Activated CD4-positive, alpha-beta memory T cell treated with anti-CD3 and anti-CD28 coated beads for 36 hours (primary cell): Measurements from ENCODE around the gene JAKMIP1. TPM values are rescaled to one million over a fixed set of nuclear protein-coding genes. Genes with fewer than 3 reads are reported as not detected.

ENCODE experiments used
- CTCF ChIA-PET: fragments of 350-600 bp; sonication (Branson Sonifier 250); formaldehyde crosslinking; loops from one replicate; lab custom pipeline; 2021; ENCODE audit warnings: antibody characterized with exemption, inconsistent platforms; lab: Charles Lee
- POLR2A ChIA-PET: fragments of 350-600 bp; sonication (Branson Sonifier 250); formaldehyde crosslinking; loops from one replicate; lab custom pipeline; 2021; ENCODE audit warnings: antibody characterized with exemption; lab: Charles Lee
- DNase-seq: peaks from one replicate; pipeline ENCODE4 v3.0.0-alpha.2; 2020
- H3K27ac Mint-ChIP-seq: one replicate; pipeline ENCODE4 v1.8.0; 2021; ENCODE audit warnings: mixed read lengths
- H3K27me3 Mint-ChIP-seq: one replicate; pipeline ENCODE4 v1.8.0; 2021; ENCODE audit warnings: mixed read lengths
- H3K36me3 Mint-ChIP-seq: one replicate; pipeline ENCODE4 v1.8.0; 2021; ENCODE audit warnings: mixed read lengths
- H3K4me1 Mint-ChIP-seq: one replicate; pipeline ENCODE4 v1.8.0; 2021; ENCODE audit warnings: low read depth, mixed read lengths
- H3K4me3 Mint-ChIP-seq: one replicate; pipeline ENCODE4 v1.8.0; 2021; ENCODE audit warnings: mild to moderate bottlenecking, mixed read lengths
- H3K9me3 Mint-ChIP-seq: one replicate; pipeline ENCODE4 v1.8.0; 2021; ENCODE audit warnings: mixed read lengths
- intact Hi-C: fragments of 100-400 bp; cut with micrococcal nuclease; formaldehyde crosslinking; loops from one replicate; pipeline ENCODE4 v1.15.1; 2023
- total RNA-seq, 2 experiments: library from RNA; stranded (reverse); gene quantifications; one replicate each; pipeline ENCODE4 v1.2.3, GENCODE V29; 2021

The JAKMIP1 gene
- total RNA-seq, 2 experiments from 2014 or later = 17.7 to 18.1 TPM

DNA sequence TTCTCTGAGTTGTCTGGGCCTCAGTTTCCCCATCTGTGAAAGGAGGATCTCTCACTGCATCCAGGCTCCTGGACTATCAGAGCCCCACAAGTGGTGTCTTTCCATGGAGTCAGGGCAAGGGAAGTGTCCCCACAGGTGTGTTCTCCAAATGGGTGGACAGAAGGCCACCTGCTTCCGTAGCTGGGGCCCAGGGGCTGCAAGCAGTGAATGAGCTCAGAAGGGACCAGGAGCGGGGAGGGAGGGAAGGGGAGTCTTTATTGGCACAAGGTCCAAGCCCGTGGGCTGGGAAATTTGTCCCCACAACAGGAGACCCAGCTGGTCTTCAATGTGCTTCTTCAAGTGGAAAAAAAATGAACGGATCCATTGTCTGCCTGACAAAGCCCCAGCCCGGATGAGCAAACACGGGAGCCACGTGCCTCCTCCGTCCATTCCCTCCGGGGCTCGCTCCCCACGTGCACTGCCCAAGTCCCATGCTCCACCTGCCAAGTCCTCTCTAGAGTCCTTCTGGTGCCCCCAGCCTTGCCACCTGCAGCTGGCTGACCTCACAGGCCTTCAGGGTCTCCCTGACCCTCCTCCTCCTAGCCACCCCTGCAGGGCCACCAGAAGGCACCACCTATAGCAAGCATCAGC is 72.0 kb downstream of the JAKMIP1 start:
- intact Hi-C loops = no loop called here
- POLR2A ChIA-PET = no interaction called here
- no peak for DNase-seq
- H3K36me3 Mint-ChIP-seq = no peaks in the 10 kb centered on the region
- no peaks in the 10 kb centered on the region for H3K4me1 Mint-ChIP-seq
- H3K27ac Mint-ChIP-seq = no peak overlapping the region
- CTCF ChIA-PET = no interaction called here
- H3K4me3 Mint-ChIP-seq = no peak overlapping the region
- no peaks in the 10 kb centered on the region for H3K27me3 Mint-ChIP-seq
- H3K9me3 Mint-ChIP-seq = no peaks in the 10 kb centered on the region

- H3K9me3 Mint-ChIP-seq = no peaks in the 10 kb centered on the region
- no peak overlapping the region for H3K4me3 Mint-ChIP-seq
- ChIA-PET CTCF (no interaction called here), POLR2A (no interaction called here)
- H3K4me1 Mint-ChIP-seq = no peaks in the 10 kb centered on the region
- DNase-seq = no peak
- no peaks in the 10 kb centered on the region for H3K27me3 Mint-ChIP-seq
- no peak overlapping the region for H3K27ac Mint-ChIP-seq
- intact Hi-C loops = no loop called here
- no peaks in the 10 kb centered on the region for H3K36me3 Mint-ChIP-seq
Observed at GRCh38 chr4:6126971-6127745, 73.2 kb downstream of the JAKMIP1 start.

DNA sequence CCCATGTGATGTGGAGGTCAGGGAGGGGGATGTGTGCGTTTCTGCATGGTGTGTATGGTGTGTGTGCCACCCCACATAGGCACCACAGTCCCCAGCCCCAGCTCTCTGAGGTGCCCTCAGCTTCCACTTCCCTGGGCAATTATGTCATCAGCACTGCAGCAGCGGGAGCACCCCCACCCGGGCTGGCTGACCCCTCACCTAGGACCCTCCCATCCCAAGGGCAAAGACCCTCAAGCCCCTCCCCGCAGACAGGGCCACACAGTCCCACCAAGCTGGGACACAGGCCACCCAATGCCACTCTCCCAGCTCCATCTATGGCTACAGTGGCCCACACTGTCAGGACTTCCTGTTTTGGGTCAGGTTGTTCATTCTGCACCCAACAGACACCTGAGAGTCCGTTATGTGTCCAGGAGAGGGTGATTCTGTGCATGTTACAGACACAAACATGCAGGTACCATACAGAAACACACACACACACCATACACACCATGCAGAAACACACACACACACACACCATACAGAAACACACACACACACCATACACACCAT is 75.2 kb downstream of the JAKMIP1 start:
- ChIA-PET CTCF (interaction anchor here (2.0 kb wide), 1 partner anchor 126 kb away, joined by 5 read pairs; no protein-coding TSS in a partner anchor), POLR2A (no interaction called here)
- no peaks in the 10 kb centered on the region for H3K4me1 Mint-ChIP-seq
- no peaks in the 10 kb centered on the region for H3K36me3 Mint-ChIP-seq
- H3K27ac Mint-ChIP-seq = no peak overlapping the region
- no peaks in the 10 kb centered on the region for H3K9me3 Mint-ChIP-seq
- intact Hi-C loops = no loop called here
- no peak overlapping the region for H3K4me3 Mint-ChIP-seq
- DNase-seq = no peak
- H3K27me3 Mint-ChIP-seq = no peaks in the 10 kb centered on the region

DNA sequence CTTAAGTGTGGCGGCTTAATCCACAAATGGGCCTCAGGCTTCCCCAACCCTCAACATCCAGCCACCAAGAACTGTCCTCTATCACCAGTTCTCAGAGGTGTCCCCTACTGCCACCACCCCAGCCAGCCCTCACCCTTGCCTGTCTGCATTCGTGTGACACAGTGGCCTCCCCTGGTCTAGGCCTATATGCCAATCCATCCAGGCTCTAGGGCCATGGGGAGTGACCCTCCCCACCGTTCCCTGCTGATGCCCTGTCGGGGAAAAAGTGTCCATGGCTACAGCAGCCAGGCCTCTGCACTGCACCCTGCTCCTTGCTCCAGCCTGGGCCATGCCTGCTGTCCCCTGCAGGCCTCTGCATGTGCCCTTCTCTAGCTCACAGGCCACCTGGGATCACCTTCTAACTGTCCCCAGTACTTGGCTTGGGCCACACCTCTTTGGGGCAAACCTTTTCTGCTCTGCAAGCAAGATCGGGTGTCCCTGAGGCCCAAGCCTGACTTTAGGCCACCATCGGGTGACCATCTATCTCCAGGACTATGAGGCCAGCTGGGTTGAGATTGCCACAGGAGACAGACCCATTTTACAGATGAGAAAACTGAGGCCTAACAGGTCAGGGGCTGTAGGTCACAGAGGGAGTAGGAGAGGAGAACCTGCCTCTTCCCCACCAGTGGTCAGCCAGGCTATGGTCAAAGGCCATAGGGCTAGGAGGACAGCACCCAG is 75.8 kb downstream of the JAKMIP1 start:
- no peaks in the 10 kb centered on the region for H3K36me3 Mint-ChIP-seq
- POLR2A ChIA-PET = no interaction called here
- no peaks in the 10 kb centered on the region for H3K9me3 Mint-ChIP-seq
- no peaks in the 10 kb centered on the region for H3K4me1 Mint-ChIP-seq
- no peaks in the 10 kb centered on the region for H3K27me3 Mint-ChIP-seq
- no peak overlapping the region for H3K4me3 Mint-ChIP-seq
- no peak overlapping the region for H3K27ac Mint-ChIP-seq
- CTCF ChIA-PET = interaction anchor here (2.0 kb wide), 1 partner anchor 126 kb away, joined by 5 read pairs; no protein-coding TSS in a partner anchor
- no peak for DNase-seq
- intact Hi-C loops = no loop called here

DNA sequence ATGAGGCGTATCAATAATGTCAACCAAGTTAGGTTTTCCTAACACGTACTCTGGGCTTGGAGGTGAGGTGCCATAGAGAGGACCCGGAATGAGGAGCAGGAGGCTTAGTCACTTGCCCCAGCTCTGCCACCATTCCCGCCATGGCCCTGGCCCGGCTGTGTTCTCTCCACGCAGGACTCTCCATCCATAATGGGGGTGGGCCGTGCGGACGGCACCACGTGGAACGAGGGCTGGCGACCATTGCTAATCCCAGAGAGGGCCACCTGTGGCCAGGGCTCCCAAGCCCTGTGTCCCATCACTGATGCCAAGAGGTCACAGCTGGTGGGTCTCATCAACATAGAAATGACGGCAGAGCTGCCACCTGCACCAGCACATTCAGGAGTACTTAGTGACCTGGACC is 76.4 kb downstream of the JAKMIP1 start:
- Mint-ChIP-seq H3K4me1 (no peaks in the 10 kb centered on the region), H3K4me3 (no peak overlapping the region), H3K36me3 (no peaks in the 10 kb centered on the region), H3K27ac (no peak overlapping the region), H3K27me3 (no peaks in the 10 kb centered on the region), H3K9me3 (no peaks in the 10 kb centered on the region)
- intact Hi-C loops = no loop called here
- no peak for DNase-seq
- ChIA-PET CTCF (interaction anchor here (2.0 kb wide), 1 partner anchor 127 kb away, joined by 5 read pairs; no protein-coding TSS in a partner anchor), POLR2A (no interaction called here)

GRCh38 chr4:6123541-6123940 is 76.8 kb downstream of the JAKMIP1 start:
- Mint-ChIP-seq H3K36me3 (no peaks in the 10 kb centered on the region), H3K27me3 (no peaks in the 10 kb centered on the region), H3K27ac (no peak overlapping the region), H3K4me1 (no peaks in the 10 kb centered on the region), H3K4me3 (no peak overlapping the region), H3K9me3 (no peaks in the 10 kb centered on the region)
- CTCF ChIA-PET = interaction anchor here (1.4 to 2.0 kb wide), 2 partner anchors 127 to 211 kb away, joined by 3 to 5 read pairs; no protein-coding TSS in a partner anchor
- intact Hi-C loops = no loop called here
- no peak for DNase-seq
- POLR2A ChIA-PET = no interaction called here

GRCh38 chr4:6123116-6123515 is 77.2 kb downstream of the JAKMIP1 start:
- DNase-seq = no peak
- H3K36me3 Mint-ChIP-seq = no peaks in the 10 kb centered on the region
- ChIA-PET POLR2A (no interaction called here), CTCF (interaction anchor here (1.4 to 2.0 kb wide), 2 partner anchors 128 to 211 kb away, joined by 3 to 5 read pairs; no protein-coding TSS in a partner anchor)
- no peak overlapping the region for H3K4me3 Mint-ChIP-seq
- intact Hi-C loops = no loop called here
- H3K27ac Mint-ChIP-seq = no peak overlapping the region
- H3K9me3 Mint-ChIP-seq = no peaks in the 10 kb centered on the region
- H3K4me1 Mint-ChIP-seq = no peaks in the 10 kb centered on the region
- no peaks in the 10 kb centered on the region for H3K27me3 Mint-ChIP-seq

DNA sequence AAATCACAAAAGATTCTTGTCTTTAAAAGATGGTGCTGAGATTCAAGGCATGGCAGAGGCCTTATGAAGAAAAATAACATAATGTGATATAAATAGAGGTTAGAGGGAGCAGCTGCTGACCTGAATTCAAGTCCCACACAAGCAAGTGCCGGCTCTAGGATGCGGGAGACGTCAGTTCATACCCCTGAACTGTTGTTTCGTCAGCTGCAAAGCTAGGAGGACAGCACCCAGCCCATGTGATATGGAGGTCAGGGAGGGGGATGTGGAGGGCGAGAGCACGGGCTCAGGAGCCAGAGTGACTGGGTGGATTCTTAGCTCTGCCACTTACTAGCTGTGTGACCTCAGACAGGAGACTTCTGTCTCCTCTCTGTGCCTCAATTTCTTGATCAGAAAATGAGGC is 77.9 kb downstream of the JAKMIP1 start:
- DNase-seq = no peak
- Mint-ChIP-seq H3K9me3 (no peaks in the 10 kb centered on the region), H3K4me1 (no peaks in the 10 kb centered on the region), H3K4me3 (no peak overlapping the region), H3K27me3 (no peaks in the 10 kb centered on the region), H3K36me3 (no peaks in the 10 kb centered on the region), H3K27ac (no peak overlapping the region)
- ChIA-PET CTCF (interaction anchor here (1.4 kb wide), 1 partner anchor 212 kb away, joined by 3 read pairs; no protein-coding TSS in a partner anchor), POLR2A (no interaction called here)
- intact Hi-C loops = no loop called here

DNA sequence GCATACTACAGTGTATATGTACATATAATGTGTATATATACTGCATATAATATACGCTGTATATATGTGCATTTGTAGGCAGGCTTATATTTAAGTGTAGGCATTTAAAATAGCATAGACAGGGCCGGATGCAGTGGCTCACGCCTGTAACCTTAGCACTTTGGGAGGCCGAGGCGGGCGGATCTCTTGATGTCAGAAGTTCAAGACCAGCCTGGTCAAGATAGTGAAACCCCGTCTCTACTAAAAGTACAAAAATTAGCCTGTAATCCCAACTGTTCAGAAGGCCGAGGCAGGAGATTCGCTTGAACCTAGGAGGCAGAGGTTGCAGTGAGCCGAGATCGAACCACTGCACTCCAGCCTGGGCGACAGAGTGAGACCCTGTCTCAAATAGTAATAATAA is 78.4 kb downstream of the JAKMIP1 start:
- intact Hi-C loops = no loop called here
- no peaks in the 10 kb centered on the region for H3K27me3 Mint-ChIP-seq
- CTCF ChIA-PET = interaction anchor here (1.2 to 1.5 kb wide), 3 partner anchors 128 to 212 kb away, joined by 3 to 4 read pairs (median 3); no protein-coding TSS in a partner anchor
- no peaks in the 10 kb centered on the region for H3K36me3 Mint-ChIP-seq
- no peaks in the 10 kb centered on the region for H3K9me3 Mint-ChIP-seq
- H3K27ac Mint-ChIP-seq = no peak overlapping the region
- H3K4me1 Mint-ChIP-seq = no peaks in the 10 kb centered on the region
- no peak overlapping the region for H3K4me3 Mint-ChIP-seq
- POLR2A ChIA-PET = no interaction called here
- DNase-seq = no peak

DNA sequence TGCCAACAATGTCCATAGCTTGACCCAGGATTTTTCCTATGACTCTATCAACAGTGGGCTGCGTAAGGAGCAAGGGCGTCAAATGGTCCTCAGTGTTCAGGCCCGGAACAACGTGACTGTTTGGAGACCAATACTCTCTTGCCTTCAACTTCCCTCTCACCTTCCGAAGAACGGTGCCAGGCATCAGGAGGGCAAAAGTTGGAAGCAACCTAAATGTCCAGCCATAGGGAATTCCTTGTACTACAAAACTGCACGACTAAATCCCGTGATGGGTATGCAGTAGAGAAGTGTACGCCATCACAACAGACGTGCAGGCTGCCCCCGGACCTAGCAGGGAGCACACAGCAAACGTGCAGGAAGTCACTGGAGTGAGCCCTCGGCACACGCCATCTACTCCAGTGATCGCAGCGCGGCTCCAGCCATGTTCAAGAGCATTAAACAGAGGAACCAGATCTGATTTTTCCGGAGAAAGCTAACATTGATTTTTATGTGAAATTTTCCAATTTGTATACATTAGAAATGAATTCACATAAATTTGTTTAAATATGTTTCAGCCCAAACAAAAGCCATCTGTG is 79.0 kb downstream of the JAKMIP1 start:
- H3K9me3 Mint-ChIP-seq = no peaks in the 10 kb centered on the region
- no peak overlapping the region for H3K4me3 Mint-ChIP-seq
- CTCF ChIA-PET = interaction anchor here (1.2 to 1.5 kb wide), 2 partner anchors 129 to 211 kb away, joined by 3 to 4 read pairs; no protein-coding TSS in a partner anchor

GRCh38 chr4:6120361-6120760 is 80.0 kb downstream of the JAKMIP1 start:
- Mint-ChIP-seq H3K4me1 (no peaks in the 10 kb centered on the region), H3K27ac (no peak overlapping the region), H3K36me3 (no peaks in the 10 kb centered on the region), H3K9me3 (no peaks in the 10 kb centered on the region), H3K27me3 (peaks cover 3% of the 10 kb centered on the region), H3K4me3 (no peak overlapping the region)
- intact Hi-C loops = no loop called here
- DNase-seq = no peak
- CTCF ChIA-PET = no interaction called here
- POLR2A ChIA-PET = no interaction called here

More for the DNA sequence above, 79.0 kb downstream of the JAKMIP1 start:
- Mint-ChIP-seq H3K27ac (no peak overlapping the region), H3K27me3 (peaks cover 3% of the 10 kb centered on the region), H3K4me1 (no peaks in the 10 kb centered on the region), H3K36me3 (no peaks in the 10 kb centered on the region)
- DNase-seq = no peak
- POLR2A ChIA-PET = no interaction called here
- intact Hi-C loops = no loop called here
